ENCODE results near the gene MVK. TPM values are rescaled to one million over a fixed set of nuclear protein-coding genes. Genes with fewer than 3 reads are reported as not detected.

The MVK gene
- polyA plus RNA-seq, 1 of the 3 experiments (the other 2 are of a cell fraction) = 7.0 TPM

- no peaks in the 10 kb centered on the region for H3K9me3 ChIP-seq
- no peak for DNase-seq
- H2AFZ ChIP-seq (ENCODE audit: low read depth) = no peak overlapping the region
- H4K20me1 ChIP-seq (ENCODE audit: insufficient read depth) = no peaks in the 10 kb centered on the region
- no peak overlapping the region for H3K4me2 ChIP-seq
- ChIA-PET POLR2A (no interaction called here), CTCF (interaction anchor here (1.3 to 2.7 kb wide), 2 partner anchors 10 kb away, joined by 3 to 7 read pairs; no protein-coding TSS in a partner anchor)
- peaks cover 3 to 33% of the 10 kb centered on the region in 2 experiments for H3K36me3 ChIP-seq (replicated peaks in 1 of 2; ENCODE audit: control insufficient read depth in 1 of 2, insufficient read depth in 2 of 2, low read length in 1 of 2)
- H3F3A ChIP-seq (replicated peaks; ENCODE audit: insufficient read depth) = no peaks in the 10 kb centered on the region
- 98% methylated on average over 20 of the region's 25 CpGs for WGBS (ENCODE audit: low lambda C conversion rate)
- H3K9ac ChIP-seq = no peak overlapping the region
- no peaks in the 10 kb centered on the region for H3K27me3 ChIP-seq (ENCODE audit: insufficient read depth)
- no peaks in the 10 kb centered on the region for H3K79me2 ChIP-seq (ENCODE audit: insufficient read depth)
- no peaks in the 10 kb centered on the region for H3K9me2 ChIP-seq
- H3K27ac ChIP-seq (ENCODE audit: low read depth in 2 of 2, low read length in 1 of 2) = no peak overlapping the region
- H3K4me1 ChIP-seq (ENCODE audit: control insufficient read depth in 1 of 2, insufficient read depth in 2 of 2, low read depth in 1 of 2, low read length in 1 of 2) = peaks cover 6 to 76% of the 10 kb centered on the region in 2 experiments; a peak in 3 of 4 replicates
- no peak overlapping the region for H3K4me3 ChIP-seq (ENCODE audit: low read depth in 2 of 2, low read length in 1 of 2)
- TF ChIP-seq POLR2AphosphoS5 (IDR thresholded peaks at IDR 0.05; ENCODE audit: low read depth, low read length) (no peak), ELF1 (IDR thresholded peaks at IDR 0.05) (no peak), SMC3 (IDR thresholded peaks at IDR 0.05; ENCODE audit: low read depth, low read length) (no peak)
Observed at GRCh38 chr12:109535231-109535862, 38.2 kb upstream of the MVK start.

GRCh38 chr12:109535863-109536250 is 37.7 kb upstream of the MVK start:
- ChIA-PET POLR2A (no interaction called here), CTCF (interaction anchor here (1.1 to 1.7 kb wide), 5 partner anchors 9 to 310 kb away, joined by 3 to 6 read pairs (median 4); partner anchors contain the start of gene MVK)
- Histone ChIP-seq H3K79me2 (ENCODE audit: insufficient read depth) (no peaks in the 10 kb centered on the region), H3K27me3 (ENCODE audit: insufficient read depth) (no peaks in the 10 kb centered on the region), H3K9ac (no peak overlapping the region), H3K9me2 (no peaks in the 10 kb centered on the region), H3K4me3 (ENCODE audit: low read depth in 2 of 2, low read length in 1 of 2) (no peak overlapping the region), H3F3A (replicated peaks; ENCODE audit: insufficient read depth) (no peaks in the 10 kb centered on the region), H3K9me3 (no peaks in the 10 kb centered on the region), H3K4me1 (ENCODE audit: control insufficient read depth in 1 of 2, insufficient read depth in 2 of 2, low read depth in 1 of 2, low read length in 1 of 2) (peaks cover 6 to 76% of the 10 kb centered on the region in 2 experiments; a peak in 3 of 4 replicates), H3K4me2 (no peak overlapping the region), H2AFZ (ENCODE audit: low read depth) (no peak overlapping the region), H4K20me1 (ENCODE audit: insufficient read depth) (no peaks in the 10 kb centered on the region), H3K36me3 (replicated peaks in 1 of 2; ENCODE audit: control insufficient read depth in 1 of 2, insufficient read depth in 2 of 2, low read length in 1 of 2) (peaks cover 3 to 28% of the 10 kb centered on the region in 2 experiments), H3K27ac (ENCODE audit: low read depth in 2 of 2, low read length in 1 of 2) (no peak overlapping the region)
- no peak for DNase-seq
- TF ChIP-seq GATA2 (CRISPR knock-in tag; IDR thresholded peaks at IDR 0.05) (no peak), NFIC (IDR thresholded peaks at IDR 0.05; ENCODE audit: borderline replicate concordance) (no peak), POLR2AphosphoS5 (IDR thresholded peaks at IDR 0.05; ENCODE audit: low read depth, low read length) (no peak), RFX5 (IDR thresholded peaks at IDR 0.05; ENCODE audit: low read length) (no peak), FOSL2 (IDR thresholded peaks at IDR 0.05; ENCODE audit: borderline replicate concordance, low read depth) (no peak), PBX3 (IDR thresholded peaks at IDR 0.05) (no peak), TEAD4 (IDR thresholded peaks at IDR 0.05; ENCODE audit: borderline replicate concordance, insufficient read depth) (no peak), USF2 (IDR thresholded peaks at IDR 0.05; ENCODE audit: borderline replicate concordance, low read depth, low read length) (no peak), TAF1 (IDR thresholded peaks at IDR 0.05; ENCODE audit: borderline replicate concordance, low read depth, low read length) (no peak), EZH2phosphoT487 (IDR thresholded peaks at IDR 0.05; ENCODE audit: borderline replicate concordance, low read depth) (no peak), CHD2 (IDR thresholded peaks at IDR 0.05; ENCODE audit: low read length, partially characterized antibody) (no peak), CTCF (IDR thresholded peaks at IDR 0.05) (no peak), EP300 (IDR thresholded peaks at IDR 0.05; ENCODE audit: borderline replicate concordance in 1 of 2, low read depth in 1 of 2, low read length in 1 of 2) (no peak)
- 90% methylated on average over 5 of the region's 5 CpGs for WGBS (ENCODE audit: low lambda C conversion rate)
